H1 (cell line): ENCODE data around the gene PRKCH. TPM values are rescaled to one million over a fixed set of nuclear protein-coding genes. Genes with fewer than 3 reads are reported as not detected.

Source experiments
- CTCF ChIA-PET: fragments of 300-600 bp; sonication (Branson Sonifier 250); formaldehyde crosslinking; loops from one replicate; lab custom pipeline; 2021; ENCODE audit not compliant: partially characterized antibody; lab: Charles Lee
- POLR2A ChIA-PET: fragments of 300-600 bp; sonication (Branson Sonifier 250); formaldehyde crosslinking; loops from one replicate; lab custom pipeline; 2021; ENCODE audit warnings: inconsistent platforms; ENCODE audit not compliant: partially characterized antibody; lab: Charles Lee
- DNase-seq, 2 experiments: peaks; one replicate each; pipeline versions ENCODE4 v3.0.0 to v3.0.0-alpha.2; 2010 to 2022; ENCODE audit warnings: low spot score in 2 of 2, low read depth in 1 of 2, mixed read lengths in 1 of 2
- FAIRE-seq: peaks from 2 replicates; lab custom pipeline; 2011; peaks lifted over from hg19 to GRCh38; lab: Jason Lieb, UNC
- H2AFZ ChIP-seq: 2 replicates; pipeline ENCODE4 v1.8.1; 2012; ENCODE audit warnings: low read length, inconsistent platforms
- H2AK5ac ChIP-seq: 2 replicates; pipeline ENCODE4 v1.6.1; 2013; ENCODE audit warnings: low read depth, low read length
- H2BK120ac ChIP-seq: replicated peaks from 2 replicates; pipeline ENCODE3; 2013; ENCODE audit warnings: low read depth, low read length, inconsistent platforms
- H2BK12ac ChIP-seq: 2 replicates; pipeline ENCODE4 v1.6.1; 2013; ENCODE audit warnings: low read depth, low read length
- H2BK15ac ChIP-seq: 2 replicates; pipeline ENCODE4 v1.6.1; 2013; ENCODE audit warnings: low read length
- H2BK20ac ChIP-seq: 2 replicates; pipeline ENCODE4 v1.6.1; 2013; ENCODE audit warnings: low read length
- H2BK5ac ChIP-seq: 2 replicates; pipeline ENCODE4 v1.6.1; 2013; ENCODE audit warnings: low read depth, low read length
- H3K14ac ChIP-seq: 2 replicates; pipeline ENCODE4 v1.6.1; 2013; ENCODE audit warnings: inconsistent platforms; ENCODE audit not compliant: insufficient read length
- H3K18ac ChIP-seq: 2 replicates; pipeline ENCODE4 v1.6.1; 2013; ENCODE audit warnings: low read length; ENCODE audit errors: extremely low read depth
- H3K23ac ChIP-seq: 2 replicates; pipeline ENCODE4 v1.6.1; 2013; ENCODE audit warnings: inconsistent platforms; ENCODE audit not compliant: insufficient read length
- H3K23me2 ChIP-seq: 2 replicates; pipeline ENCODE4 v1.6.1; 2013; ENCODE audit warnings: low read depth, low read length
- H3K27ac ChIP-seq: 2 replicates; pipeline ENCODE4 v1.6.1; 2011; ENCODE audit warnings: low read depth, low read length, inconsistent platforms
- H3K27me3 ChIP-seq, 4 experiments: replicated peaks in 1 of 4; 1 replicate in 1 of 4; 2 replicates in 3 of 4; pipeline versions ENCODE4 v1.6.1 to v1.8.1; 2011 to 2013; ENCODE audit warnings: low read length in 3 of 4, mild to moderate bottlenecking in 3 of 4, inconsistent platforms in 2 of 4, mixed read lengths in 2 of 4, moderate library complexity in 1 of 4; ENCODE audit not compliant: control insufficient read depth in 3 of 4, insufficient read depth in 3 of 4; ENCODE audit errors: extremely low read depth in 1 of 4
- H3K36me3 ChIP-seq, 4 experiments: 2 replicates each; pipeline versions ENCODE4 v1.6.1 to v1.8.1; 2011 to 2013; ENCODE audit warnings: mild to moderate bottlenecking in 4 of 4, low read length in 3 of 4, moderate library complexity in 2 of 4, control low read depth in 1 of 4, inconsistent platforms in 1 of 4; ENCODE audit not compliant: insufficient read depth in 4 of 4, control insufficient read depth in 2 of 4
- H3K4ac ChIP-seq: replicated peaks from 2 replicates; pipeline ENCODE3; 2013; ENCODE audit warnings: low read length, low read depth, mixed read lengths, inconsistent platforms; ENCODE audit not compliant: insufficient read length
- H3K4me1 ChIP-seq, 4 experiments: replicated peaks in 1 of 4; 1 replicate in 1 of 4; 2 replicates in 3 of 4; pipeline versions ENCODE4 v1.6.1 to v1.8.1; 2011 to 2013; ENCODE audit warnings: low read length in 3 of 4, inconsistent platforms in 2 of 4, mixed read lengths in 1 of 4; ENCODE audit not compliant: insufficient read depth in 4 of 4, control insufficient read depth in 3 of 4
- H3K4me2 ChIP-seq, 2 experiments: 2 replicates each; pipeline versions ENCODE4 v1.6.1 to v1.8.1; 2011 to 2013; ENCODE audit warnings: low read depth in 2 of 2, low read length in 2 of 2, control low read depth in 1 of 2, inconsistent platforms in 1 of 2, mild to moderate bottlenecking in 1 of 2; ENCODE audit not compliant: insufficient read depth in 1 of 2
- H3K4me3 ChIP-seq, 4 experiments: fragments of 200-600, 300-600 bp in 1 of 4; sonication (generic), shearing (Covaris generic), sonication (Bioruptor Twin) in 1 of 4; 2 replicates each; pipeline versions ENCODE4 v1.5.1 to v1.8.1; 2011 to 2016; ENCODE audit warnings: low read length in 4 of 4, low read depth in 3 of 4, control low read depth in 2 of 4, inconsistent platforms in 2 of 4, mild to moderate bottlenecking in 2 of 4, mixed read lengths in 1 of 4, moderate library complexity in 1 of 4; ENCODE audit not compliant: insufficient read depth in 2 of 4; ENCODE audit errors: extremely low read depth in 1 of 4
- H3K56ac ChIP-seq: replicated peaks from 2 replicates; pipeline ENCODE3; 2013; ENCODE audit warnings: low read depth, mild to moderate bottlenecking, mixed read lengths, low read length, inconsistent platforms; ENCODE audit not compliant: insufficient read length
- H3K79me1 ChIP-seq: 2 replicates; pipeline ENCODE4 v1.6.1; 2013; ENCODE audit warnings: low read depth, low read length, control low read depth
- H3K79me2 ChIP-seq, 2 experiments: 2 replicates each; pipeline versions ENCODE4 v1.6.1 to v1.8.1; 2012 to 2013; ENCODE audit warnings: low read length in 2 of 2, mild to moderate bottlenecking in 2 of 2, inconsistent platforms in 1 of 2; ENCODE audit not compliant: insufficient read depth in 2 of 2, control insufficient read depth in 1 of 2
- H3K9ac ChIP-seq, 4 experiments: replicated peaks in 1 of 4; 1 replicate in 1 of 4; 2 replicates in 3 of 4; pipeline versions ENCODE4 v1.6.1 to v1.8.1; 2011 to 2013; ENCODE audit warnings: low read depth in 3 of 4, low read length in 3 of 4, control low read depth in 2 of 4, mild to moderate bottlenecking in 2 of 4, moderate library complexity in 2 of 4, inconsistent platforms in 1 of 4; ENCODE audit errors: extremely low read depth in 1 of 4
- H3K9me3 ChIP-seq, 2 experiments: 2 replicates each; pipeline versions ENCODE4 v1.6.1 to v1.8.1; 2012 to 2013; ENCODE audit warnings: mild to moderate bottlenecking in 2 of 2, moderate library complexity in 2 of 2, control low read depth in 1 of 2, inconsistent platforms in 1 of 2, low read depth in 1 of 2, low read length in 1 of 2, mixed read lengths in 1 of 2; ENCODE audit not compliant: insufficient read depth in 2 of 2
- H4K20me1 ChIP-seq, 2 experiments: replicated peaks in 1 of 2; 2 replicates each; pipeline versions ENCODE3 to v1.8.1; 2011 to 2013; ENCODE audit warnings: inconsistent platforms in 2 of 2, low read length in 2 of 2, mild to moderate bottlenecking in 1 of 2; ENCODE audit not compliant: insufficient read depth in 2 of 2, control insufficient read depth in 1 of 2
- H4K5ac ChIP-seq: 2 replicates; pipeline ENCODE4 v1.6.1; 2013; ENCODE audit warnings: low read length, low read depth, mixed read lengths, inconsistent platforms; ENCODE audit not compliant: insufficient read length
- H4K8ac ChIP-seq: 2 replicates; pipeline ENCODE4 v1.8.0; 2013; ENCODE audit warnings: mild to moderate bottlenecking, moderate library complexity, low read length, inconsistent platforms; ENCODE audit not compliant: insufficient read depth; ENCODE audit errors: extremely low read depth
- H4K91ac ChIP-seq: replicated peaks from 2 replicates; pipeline ENCODE3; 2013; ENCODE audit warnings: low read length, mixed read lengths, inconsistent platforms; ENCODE audit not compliant: insufficient read length
- ASH2L ChIP-seq: fragments of 200-600, 300-600 bp; sonication (generic); IDR thresholded peaks from one replicate; pipeline ENCODE4 v1.7.1; 2017; ENCODE audit warnings: low read length
- E2F6 ChIP-seq: IDR thresholded peaks from 2 replicates; pipeline ENCODE4 v1.6.1; 2012; ENCODE audit warnings: inconsistent platforms
- EP300 ChIP-seq, 2 experiments: IDR thresholded peaks; 1 replicate in 1 of 2; 2 replicates in 1 of 2; pipeline ENCODE4 v1.6.1; 2011 to 2012; ENCODE audit warnings: low read depth in 2 of 2, low read length in 2 of 2, mild to moderate bottlenecking in 2 of 2, borderline replicate concordance in 1 of 2, inconsistent platforms in 1 of 2, moderate library complexity in 1 of 2
- KDM1A ChIP-seq: fragments of 200-600, 300-600 bp; sonication (generic); IDR thresholded peaks from 2 replicates; pipeline ENCODE4 v1.7.1; 2016; ENCODE audit warnings: mild to moderate bottlenecking, low read length, borderline replicate concordance
- KDM5A ChIP-seq: fragments of 200-600 bp; IDR thresholded peaks from 2 replicates; pipeline ENCODE4 v1.7.1; 2012; ENCODE audit warnings: mild to moderate bottlenecking, low read length, inconsistent platforms, mixed read lengths
- MAX ChIP-seq: IDR thresholded peaks from 2 replicates; pipeline ENCODE4 v1.6.1; 2012; ENCODE audit warnings: inconsistent platforms
- POLR2AphosphoS5 ChIP-seq: IDR thresholded peaks from 2 replicates; pipeline ENCODE4 v1.6.1; 2011; ENCODE audit warnings: low read depth, low read length
- SAP30 ChIP-seq: fragments of 300-600 bp; sonication (generic); IDR thresholded peaks from 2 replicates; pipeline ENCODE4 v1.7.1; 2012; ENCODE audit warnings: low read length, moderate library complexity, mild to moderate bottlenecking, inconsistent platforms; ENCODE audit not compliant: insufficient read depth, insufficient replicate concordance
- SP2 ChIP-seq: IDR thresholded peaks from 2 replicates; pipeline ENCODE4 v1.6.1; 2012; ENCODE audit warnings: mild to moderate bottlenecking, low read length, inconsistent platforms
- TAF1 ChIP-seq: IDR thresholded peaks from 2 replicates; pipeline ENCODE4 v1.6.1; 2011; ENCODE audit warnings: mild to moderate bottlenecking, low read depth, low read length
- TCF12 ChIP-seq: IDR thresholded peaks from 2 replicates; pipeline ENCODE4 v1.6.1; 2011; ENCODE audit warnings: low read depth, mild to moderate bottlenecking, low read length
- WGBS, 2 experiments: shearing (Covaris generic) in 1 of 2; methylation state at CpG; one replicate each; pipeline versions ENCODE4 v1.1.6 to v1.1.7; 2013 to 2015; ENCODE audit warnings: low lambda C conversion rate in 2 of 2, mixed read lengths in 2 of 2, inconsistent platforms in 1 of 2, low coverage in 1 of 2, missing lambda C conversion rate in 1 of 2; ENCODE audit not compliant: insufficient replicate concordance in 2 of 2, insufficient coverage in 1 of 2, insufficient read length in 1 of 2; ENCODE audit errors: extremely low coverage in 1 of 2, missing lambda C conversion rate in 1 of 2; 5-methylcytosine and 5-hydroxymethylcytosine counted together
- polyA plus RNA-seq, 7 experiments: library from polyadenylated mRNA; depleted of rRNA in 3 of 7; stranded (reverse) in 5 of 7; unstranded in 2 of 7; fragments of >200 nt in 5 of 7; fragments of 200-250 nt in 2 of 7; gene quantifications; 1 replicate in 5 of 7; 2 replicates in 1 of 7; 4 replicates in 1 of 7; pipeline versions ENCODE4 v1.2.1 to v1.2.3, GENCODE V29; 2011 to 2013; ENCODE audit warnings: missing spikeins in 2 of 7, mixed read lengths in 2 of 7
- total RNA-seq: library from RNA; stranded (reverse); fragmentation: NEBNext Ultra II Directional; extraction: Animal tissue kit (Norgen Biotek cat#: 25700); gene quantifications from 2 replicates; pipeline ENCODE4 v1.2.1, GENCODE V29; 2021

Gene PRKCH
- total and polyA plus RNA-seq, 2 of the 8 experiments (the other 6 are each of a cell fraction or from before 2014, with no cell fraction given), result 6.4 to 7.0 TPM

GRCh38 chr14:61510736-61511557 lies 189.6 kb downstream of the PRKCH start:
- H4K20me1 ChIP-seq, result no peaks in the 10 kb centered on the region
- no peaks in the 10 kb centered on the region for H3K23me2 ChIP-seq
- no peak overlapping the region for H2BK5ac ChIP-seq
- DNase-seq, result no peak
- H3K4me3 ChIP-seq, result no peak overlapping the region
- H2BK120ac ChIP-seq, result no peak overlapping the region
- H2AFZ ChIP-seq, result no peak overlapping the region
- ChIA-PET POLR2A (no interaction called here), CTCF (interaction anchor here (0.9 to 1.4 kb wide), 6 partner anchors 9 to 327 kb away, joined by 3 to 7 read pairs (median 3); no protein-coding TSS in a partner anchor)
- H3K18ac ChIP-seq, result no peak overlapping the region
- no peaks in the 10 kb centered on the region for H3K27me3 ChIP-seq
- H3K27ac ChIP-seq, result no peak overlapping the region
- no peak overlapping the region for H4K8ac ChIP-seq
- H2BK12ac ChIP-seq, result no peak overlapping the region
- H2BK15ac ChIP-seq, result no peak overlapping the region; the same call in 1 of the 2 replicates
- H3K4ac ChIP-seq, result no peak overlapping the region
- 87% methylated on average over 6 of the region's 6 CpGs; no CpG with 5 or more reads in 1 of the 2 experiments for WGBS, 2 experiments
- H3K4me2 ChIP-seq, result no peak overlapping the region
- H3K14ac ChIP-seq, result no peak overlapping the region
- no peak for FAIRE-seq
- H2BK20ac ChIP-seq, result no peak overlapping the region
- H3K9me3 ChIP-seq, result no peaks in the 10 kb centered on the region
- H3K79me2 ChIP-seq, result no peaks in the 10 kb centered on the region
- no peak overlapping the region for H2AK5ac ChIP-seq
- H4K5ac ChIP-seq, result no peak overlapping the region
- no peaks in the 10 kb centered on the region for H3K79me1 ChIP-seq
- no peaks in the 10 kb centered on the region for H3K36me3 ChIP-seq
- H3K4me1 ChIP-seq, result peaks cover 1 to 10% (median 4%) of the 10 kb centered on the region in 4 experiments; a peak in 5 of 7 replicates
- H3K9ac ChIP-seq, result no peak overlapping the region
- no peak overlapping the region for H3K56ac ChIP-seq
- no peak overlapping the region for H4K91ac ChIP-seq
- TF ChIP-seq ASH2L (no peak), KDM5A (no peak), TAF1 (no peak), SAP30 (no peak), KDM1A (no peak), MAX (no peak), SP2 (no peak), E2F6 (no peak), POLR2AphosphoS5 (no peak), EP300 (IDR thresholded peaks at IDR 0.05; ENCODE audit: borderline replicate concordance in 1 of 2, low read depth in 2 of 2, low read length in 2 of 2) (no peak), TCF12 (no peak)
- H3K23ac ChIP-seq, result no peak overlapping the region
